ENCODE measurements around the gene SOAT2.

- TF ChIP-seq EZH2phosphoT487 (IDR thresholded peaks at IDR 0.05; ENCODE audit: low read length) (no peak), CTCF (IDR thresholded peaks at IDR 0.05; ENCODE audit: low read length) (no peak), EZH2 (optimal IDR thresholded peaks at IDR 0.05; ENCODE audit: low read depth, low read length) (no peak)
Measured at GRCh38 chr12:53060064-53060720, 43.1 kb upstream of the SOAT2 start.
